Posterior vena cava (tissue), 2 donors: ENCODE measurements around the gene STXBP1. TPM values are rescaled to one million over a fixed set of nuclear protein-coding genes. Genes with fewer than 3 reads are reported as not detected.
A peak's percentile ranks its signal among the peaks of the same experiment; 100 is the strongest.

Experiments used
- DNase-seq: peaks from one replicate; pipeline ENCODE4 v3.0.0-alpha.2; 2020; ENCODE audit warnings: low spot score
- intact Hi-C, 2 donors: fragments of 100-400 bp; cut with DNase I; formaldehyde crosslinking; loops; one replicate each; pipeline versions ENCODE4 v1.14.1 to v1.14.2; 2022 to 2023
- total RNA-seq, 2 donors: library from RNA; stranded (reverse); fragmentation: NEBNext Ultra II Directional; extraction: Animal tissue kit (Norgen Biotek cat#: 25700); gene quantifications; one replicate each; pipeline ENCODE4 v1.2.1, GENCODE V29; 2021
- donor health status: DM: yes; HTN: yes; CAD: no.
- donor health status: DM: yes; HTN: yes; CAD: no.

The STXBP1 gene
- total RNA-seq, 2 donors from 2014 or later = 69.4 to 80.3 TPM

GRCh38 chr9:127717766-127718165, 105.7 kb downstream of the STXBP1 start:
- DNase-seq = no peak
- intact Hi-C loops = no loop called here

- DNase-seq = peak; percentile 65
- intact Hi-C loops = loop anchor here in 1 of 2 donors (5.0 to 10.0 kb wide), 2 partner anchors 113 to 215 kb away; no protein-coding TSS in a partner anchor
Observed at GRCh38 chr9:127720031-127720864, 108.2 kb downstream of the STXBP1 start.

GRCh38 chr9:127720865-127721227, 108.8 kb downstream of the STXBP1 start:
- no peak for DNase-seq
- intact Hi-C loops = loop anchor here in 1 of 2 donors (5.0 to 10.0 kb wide), 2 partner anchors 114 to 216 kb away; no protein-coding TSS in a partner anchor

GRCh38 chr9:127721391-127721821, 109.3 kb downstream of the STXBP1 start:
- intact Hi-C loops = loop anchor here in 1 of 2 donors (5.0 to 10.0 kb wide), 2 partner anchors 114 to 217 kb away; no protein-coding TSS in a partner anchor
- no peak for DNase-seq

- DNase-seq = no peak
- intact Hi-C loops = loop anchor here in 1 of 2 donors (5.0 to 10.0 kb wide), 2 partner anchors 115 to 217 kb away; no protein-coding TSS in a partner anchor
Observed at GRCh38 chr9:127722055-127722745, 110.1 kb downstream of the STXBP1 start.

- intact Hi-C loops = loop anchor here in 1 of 2 donors (5.0 to 10.0 kb wide), 2 partner anchors 116 to 218 kb away; no protein-coding TSS in a partner anchor
- DNase-seq = no peak
Observed at GRCh38 chr9:127723013-127723412, 110.9 kb downstream of the STXBP1 start.

DNA sequence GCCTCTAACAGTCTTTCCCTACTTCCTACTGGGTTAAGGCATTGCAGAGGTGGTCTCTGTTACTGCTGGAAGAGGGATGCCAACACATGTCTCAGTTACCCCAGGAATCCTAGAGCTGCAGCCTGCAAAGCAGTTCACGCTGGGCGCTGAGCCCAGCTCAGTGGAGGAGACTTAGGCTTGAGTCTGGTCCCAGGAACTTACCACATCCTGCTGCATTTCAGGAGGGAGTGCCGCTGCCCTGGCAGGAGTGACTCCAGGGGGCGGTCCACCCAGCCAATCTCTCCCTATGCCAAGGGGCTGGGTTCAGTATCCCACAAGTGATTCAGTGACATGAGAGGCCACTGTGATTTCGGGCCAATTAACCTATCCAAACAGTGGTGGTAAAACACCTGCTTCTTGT, 111.4 kb downstream of the STXBP1 start:
- intact Hi-C loops = loop anchor here in 1 of 2 donors (5.0 to 10.0 kb wide), 2 partner anchors 116 to 219 kb away; no protein-coding TSS in a partner anchor
- DNase-seq = no peak

DNA sequence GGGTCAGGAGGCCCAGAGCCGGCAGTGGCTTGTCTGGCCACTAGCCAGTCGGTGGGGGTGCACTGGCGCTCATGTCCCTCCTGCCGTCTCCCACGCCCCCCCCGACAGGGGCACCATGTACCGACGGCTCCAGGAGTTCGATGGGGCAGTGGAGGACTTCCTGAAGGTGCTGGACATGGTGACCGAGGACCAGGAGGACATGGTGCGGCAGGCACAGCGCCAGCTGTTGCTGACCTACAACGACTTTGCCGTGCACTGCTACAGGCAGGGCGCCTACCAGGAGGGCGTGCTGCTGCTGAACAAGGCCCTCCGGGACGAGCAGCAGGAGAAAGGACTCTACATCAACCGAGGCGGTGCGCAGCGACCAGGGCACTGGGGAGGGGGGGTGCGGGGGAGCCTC, 111.9 kb downstream of the STXBP1 start:
- intact Hi-C loops = loop anchor here in 1 of 2 donors (5.0 to 10.0 kb wide), 2 partner anchors 117 to 219 kb away; no protein-coding TSS in a partner anchor
- DNase-seq = no peak

GRCh38 chr9:127726871-127727270, 114.8 kb downstream of the STXBP1 start:
- intact Hi-C loops = loop anchor here in 1 of 2 donors (10.0 kb wide), 1 partner anchor 222 kb away; no protein-coding TSS in a partner anchor
- DNase-seq = no peak

DNA sequence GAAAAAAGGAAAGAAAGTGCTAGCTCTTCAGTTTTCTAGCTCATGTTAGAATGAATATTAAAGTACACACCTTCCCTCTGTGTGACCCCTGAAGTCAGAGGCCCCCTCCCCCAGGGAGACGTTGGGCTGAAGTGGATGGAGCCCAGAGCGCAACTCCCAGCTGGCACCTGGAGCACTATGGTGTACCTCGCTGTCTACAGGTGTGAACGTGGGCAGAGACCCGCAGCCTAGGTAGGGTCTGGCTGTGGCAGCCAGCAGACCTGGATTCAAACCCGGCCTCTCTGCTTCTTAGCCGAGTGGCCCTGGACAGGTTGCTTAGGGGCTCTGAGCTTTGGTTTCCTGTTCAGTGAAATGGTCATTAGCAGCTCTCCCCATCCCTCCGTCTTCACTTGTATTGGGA, 116.7 kb downstream of the STXBP1 start:
- intact Hi-C loops = loop anchor here in 1 of 2 donors (10.0 kb wide), 1 partner anchor 224 kb away; no protein-coding TSS in a partner anchor
- DNase-seq = peak; percentile 59

DNA sequence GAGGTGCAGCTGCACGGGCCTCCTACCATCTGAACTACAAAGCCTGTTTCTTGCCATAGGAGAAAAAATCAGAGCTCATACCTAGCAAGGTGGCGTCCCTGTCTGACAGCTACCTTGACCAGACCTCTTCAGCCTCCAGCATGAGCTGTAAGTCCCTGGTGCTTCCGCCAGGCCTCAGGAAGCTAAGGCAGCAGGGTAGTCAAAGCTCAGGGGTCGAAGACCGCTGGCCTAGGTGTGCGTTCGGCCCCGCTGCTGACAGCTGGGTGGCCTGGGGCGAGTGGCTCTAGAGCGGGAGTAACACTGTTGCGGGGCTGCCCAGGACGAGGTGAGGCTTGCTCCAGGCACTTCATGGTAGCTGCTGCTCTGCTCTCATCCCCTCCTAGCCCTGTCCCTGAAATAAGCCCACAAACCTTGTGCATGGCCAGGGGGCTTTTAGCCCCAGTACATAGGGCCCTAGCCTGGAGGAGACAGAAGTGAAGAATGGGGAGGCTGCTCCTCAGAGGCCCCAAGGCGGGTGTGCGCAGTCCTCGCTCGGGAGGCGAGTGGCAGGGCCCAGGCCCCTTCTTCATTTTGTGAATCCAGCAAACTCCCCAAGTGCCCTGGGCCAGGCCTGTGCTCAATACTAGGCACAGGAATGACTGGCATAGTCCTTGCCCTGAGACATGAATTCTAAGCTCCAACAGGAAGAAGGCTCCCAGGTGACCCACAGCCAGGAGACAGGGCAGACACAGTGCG, 117.6 kb downstream of the STXBP1 start:
- intact Hi-C loops = loop anchor here (5.0 to 10.0 kb wide), 5 partner anchors 135 to 225 kb away; no protein-coding TSS in a partner anchor
- no peak for DNase-seq

DNA sequence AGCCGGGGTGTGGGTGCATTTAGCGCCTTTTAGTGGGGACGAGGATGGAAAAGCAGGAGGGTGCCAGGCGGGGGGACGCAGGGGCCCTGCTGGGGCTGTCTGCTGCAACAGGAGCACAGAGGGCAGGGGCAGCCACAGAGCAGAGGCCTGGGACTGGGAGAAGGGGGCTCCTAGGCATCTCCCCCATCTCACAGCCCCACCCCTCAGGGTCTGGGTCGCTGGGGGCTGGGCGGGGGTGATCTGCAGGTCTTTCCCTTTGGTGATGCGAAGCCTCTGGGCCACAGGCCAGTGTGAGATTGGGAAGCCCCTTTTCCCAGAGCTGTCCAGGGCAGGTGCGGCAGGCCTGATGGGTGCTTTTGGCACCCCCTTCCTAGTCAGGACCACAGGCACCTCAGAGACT, 118.2 kb downstream of the STXBP1 start:
- intact Hi-C loops = loop anchor here (5.0 to 10.0 kb wide), 4 partner anchors 135 to 208 kb away; no protein-coding TSS in a partner anchor
- no peak for DNase-seq

GRCh38 chr9:127730799-127731410, 118.8 kb downstream of the STXBP1 start:
- intact Hi-C loops = loop anchor here (5.0 to 10.0 kb wide), 4 partner anchors 134 to 209 kb away; no protein-coding TSS in a partner anchor
- no peak for DNase-seq

DNA sequence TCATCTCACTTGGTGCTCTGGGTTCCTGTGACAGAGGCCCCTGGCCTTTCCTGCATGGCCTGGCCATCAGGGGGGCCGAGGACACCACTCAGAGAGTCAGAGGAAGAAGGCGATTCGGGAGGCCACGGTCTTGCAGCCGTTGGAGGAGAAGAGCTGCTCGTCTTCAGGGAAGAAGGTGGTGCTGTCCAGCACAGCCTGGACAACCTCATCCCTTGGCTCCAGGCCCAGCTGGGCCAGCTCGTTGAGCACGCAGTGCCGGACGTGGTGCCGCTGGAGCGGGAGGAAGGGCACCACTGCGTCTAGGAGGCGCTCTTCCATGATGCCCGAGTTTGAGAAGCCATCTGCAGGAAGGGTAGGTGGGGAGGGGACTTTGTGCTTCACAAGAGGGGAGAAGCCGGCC, 119.9 kb downstream of the STXBP1 start:
- DNase-seq = no peak
- intact Hi-C loops = loop anchor here (5.0 to 10.0 kb wide), 4 partner anchors 133 to 210 kb away; no protein-coding TSS in a partner anchor

GRCh38 chr9:127732444-127732843, 120.4 kb downstream of the STXBP1 start:
- no peak for DNase-seq
- intact Hi-C loops = loop anchor here (5.0 to 10.0 kb wide), 4 partner anchors 132 to 210 kb away; no protein-coding TSS in a partner anchor

GRCh38 chr9:127733614-127734013, 121.5 kb downstream of the STXBP1 start:
- no peak for DNase-seq
- intact Hi-C loops = loop anchor here (2.0 to 10.0 kb wide), 5 partner anchors 131 to 211 kb away; no protein-coding TSS in a partner anchor

DNA sequence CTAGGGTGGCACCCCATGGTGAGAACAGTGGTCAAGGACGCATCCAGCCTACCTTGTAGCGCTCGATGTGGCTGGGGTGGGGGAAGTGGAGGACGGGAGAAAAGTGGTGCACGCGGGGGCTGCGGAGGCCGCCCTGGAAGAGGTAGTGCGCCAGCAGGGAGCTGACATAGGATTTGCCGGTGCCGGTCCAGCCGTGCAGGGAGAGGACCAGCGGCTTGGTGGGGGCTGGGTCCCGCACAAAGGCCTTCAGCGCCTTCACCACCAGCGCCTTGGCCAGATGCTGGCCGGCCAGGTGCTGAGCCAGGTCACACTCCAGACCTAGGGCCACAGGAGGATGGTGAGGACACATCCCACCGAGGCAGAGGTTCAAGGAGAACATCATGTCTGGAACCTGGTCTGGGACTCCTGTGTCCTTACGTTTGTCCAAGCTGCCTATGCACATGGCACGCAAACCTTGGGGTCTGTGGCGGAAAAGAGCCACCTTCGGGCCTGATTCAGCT, 122.2 kb downstream of the STXBP1 start:
- DNase-seq = no peak
- intact Hi-C loops = loop anchor here (2.0 to 10.0 kb wide), 5 partner anchors 131 to 212 kb away; no protein-coding TSS in a partner anchor
